ENCODE measurements around the gene PCDHGB6. TPM values are rescaled to one million over a fixed set of nuclear protein-coding genes. Genes with fewer than 3 reads are reported as not detected.

The PCDHGB6 gene
- total and polyA plus RNA-seq, 9 of the 15 experiments (the other 6 are each of a cell fraction or from before 2014, with no cell fraction given) = 0.01 to 0.11 (median 0.07) TPM; not detected in 1

- Histone ChIP-seq H4K20me1 (replicated peaks; ENCODE audit: control insufficient read depth, insufficient read depth, low read length) (no peaks in the 10 kb centered on the region), H2AFZ (ENCODE audit: low read depth, low read length) (no peak overlapping the region), H3K4me3 (no peak overlapping the region), H3K9ac (ENCODE audit: insufficient read depth in 1 of 2, low read depth in 2 of 2, low read length in 2 of 2) (no peak overlapping the region), H3K27ac (ENCODE audit: extremely low read depth, low read depth, low read length) (no peak overlapping the region), H3K79me2 (ENCODE audit: control insufficient read depth, insufficient read depth, low read length) (no peaks in the 10 kb centered on the region), H3K27me3 (ENCODE audit: control insufficient read depth in 2 of 2, insufficient read depth in 2 of 2, low read length in 2 of 2) (peaks cover 7 to 31% of the 10 kb centered on the region in 2 experiments; a peak in 4 of 5 replicates), H3K9me3 (replicated peaks; ENCODE audit: control insufficient read depth, insufficient read depth, low read depth, low read length) (no peaks in the 10 kb centered on the region; the same call in 1 of the 2 replicates), H3K9me1 (ENCODE audit: control insufficient read depth, insufficient read depth, low read length) (no peaks in the 10 kb centered on the region), H3K4me1 (replicated peaks in 1 of 2; ENCODE audit: control insufficient read depth in 2 of 2, insufficient read depth in 2 of 2, low read length in 2 of 2) (peaks cover 0 to 20% of the 10 kb centered on the region in 2 experiments; a peak in 2 of 5 replicates), H3K36me3 (ENCODE audit: control insufficient read depth, insufficient read depth, low read length) (no peaks in the 10 kb centered on the region), H3K4me2 (ENCODE audit: insufficient read depth, low read length) (no peak overlapping the region)
- ChIA-PET CTCF (ENCODE audit: low intra/inter-chr PET ratio) (no interaction called here), POLR2A (no interaction called here)
- FAIRE-seq (no peak), ATAC-seq (no peak), DNase-seq (ENCODE audit: extremely low read depth in 1 of 4, low spot score in 3 of 4) (no peak)
- no peak for TF ChIP-seq EGR1 (conservative IDR thresholded peaks at IDR 0.05)
- TF ChIP-seq E2F6 (IDR thresholded peaks at IDR 0.05; ENCODE audit: borderline replicate concordance in 1 of 2, extremely low read depth in 1 of 2, insufficient read depth in 1 of 2, insufficient read length in 1 of 2, low read depth in 1 of 2, low read length in 1 of 2, poor library complexity in 1 of 2, severe bottlenecking in 1 of 2) = peak in 1 of 2 experiments; percentile 3
- TF ChIP-seq ZBTB33 (CRISPR knock-in tag; IDR thresholded peaks at IDR 0.05) = peak; percentile 41; the same call in 1 of the 2 replicates
- no peak for TF ChIP-seq OTX1 (CRISPR knock-in tag; IDR thresholded peaks at IDR 0.05)
- 45% methylated on average over 44 of the region's 64 CpGs for WGBS (ENCODE audit: insufficient coverage, low coverage, missing lambda C conversion rate)
- intact Hi-C loops (cut with micrococcal nuclease) (loop anchor here (5.0 kb wide), 1 partner anchor 113 kb away; no protein-coding TSS in a partner anchor), in situ Hi-C loops (cut with MboI) (no loop called here)
- no TSS peak for BruUV-seq (replicated peaks)
Observed at GRCh38 chr5:141409598-141410306, 1.9 kb downstream of the PCDHGB6 start.

Measured in K562 (cell line).